Esophagus squamous epithelium (tissue), 5 donors: ENCODE data around the gene CNTF. TPM values are rescaled to one million over a fixed set of nuclear protein-coding genes. Genes with fewer than 3 reads are reported as not detected.

Experiments
- DNase-seq: peaks from one replicate; lab custom pipeline; 2025; lab: John Stamatoyannopoulos, UW
- H3K27ac ChIP-seq, 4 donors: fragments of 200-600 bp; sonication (generic); one replicate each; pipeline ENCODE4 v1.5.1; 2016 to 2019; ENCODE audit warnings: mild to moderate bottlenecking in 1 of 4
- H3K27me3 ChIP-seq, 4 donors: fragments of 200-600 bp; sonication (generic); 1 replicate in 3 of 4; 2 replicates in 1 of 4; pipeline versions ENCODE4 v1.5.1 to v1.6.0; 2017 to 2021; ENCODE audit warnings: antibody characterized with exemption in 1 of 4
- H3K36me3 ChIP-seq, 3 donors: fragments of 200-600 bp; sonication (generic); one replicate each; pipeline ENCODE4 v1.5.1; 2016 to 2019
- H3K4me1 ChIP-seq, 3 donors: fragments of 200-600 bp; sonication (generic); one replicate each; pipeline ENCODE4 v1.5.1; 2017 to 2019
- H3K4me3 ChIP-seq, 4 donors: fragments of 200-600 bp; sonication (generic); 1 replicate in 3 of 4; 2 replicates in 1 of 4; pipeline ENCODE4 v1.5.1; 2016 to 2019; ENCODE audit warnings: mild to moderate bottlenecking in 2 of 4, moderate library complexity in 1 of 4
- H3K9me3 ChIP-seq, 3 donors: fragments of 200-600 bp; sonication (generic); one replicate each; pipeline ENCODE4 v1.5.1; 2016 to 2019
- POLR2A ChIP-seq, 4 donors: fragments of 450-650 bp; IDR thresholded peaks; one replicate each; pipeline ENCODE4 v1.6.1; 2017; ENCODE audit warnings: antibody characterized with exemption in 4 of 4, mild to moderate bottlenecking in 4 of 4, moderate library complexity in 3 of 4
- WGBS, 2 donors: methylation state at CpG; one replicate each; pipeline ENCODE4 v1.1.5; 2018; 5-methylcytosine and 5-hydroxymethylcytosine counted together
- intact Hi-C: fragments of 100-400 bp; cut with DNase I; formaldehyde crosslinking; loops from one replicate; pipeline ENCODE4 v1.15.0; 2022
- total RNA-seq, 4 donors: library from RNA; depleted of rRNA; stranded (reverse); fragments of >200 nt; gene quantifications; one replicate each; pipeline ENCODE4 v1.1.0, GENCODE V29; 2016
- TF ChIP-seq, protein P1 (sequence below), 6 experiments: fragments of 450-650 bp in 4 of 6; fragments of 200-600 bp in 2 of 6; sonication (generic) in 2 of 6; IDR thresholded peaks; one replicate each; pipeline ENCODE4 v1.5.1; 2016 to 2019; ENCODE audit warnings: antibody characterized with exemption in 6 of 6, mild to moderate bottlenecking in 4 of 6, moderate library complexity in 4 of 6
- donor health status: DM: yes; HTN: yes; CAD: no.

CNTF gene
- total RNA-seq, 4 donors from 2014 or later: 0.53 to 3.2 (median 1.2) TPM

DNA sequence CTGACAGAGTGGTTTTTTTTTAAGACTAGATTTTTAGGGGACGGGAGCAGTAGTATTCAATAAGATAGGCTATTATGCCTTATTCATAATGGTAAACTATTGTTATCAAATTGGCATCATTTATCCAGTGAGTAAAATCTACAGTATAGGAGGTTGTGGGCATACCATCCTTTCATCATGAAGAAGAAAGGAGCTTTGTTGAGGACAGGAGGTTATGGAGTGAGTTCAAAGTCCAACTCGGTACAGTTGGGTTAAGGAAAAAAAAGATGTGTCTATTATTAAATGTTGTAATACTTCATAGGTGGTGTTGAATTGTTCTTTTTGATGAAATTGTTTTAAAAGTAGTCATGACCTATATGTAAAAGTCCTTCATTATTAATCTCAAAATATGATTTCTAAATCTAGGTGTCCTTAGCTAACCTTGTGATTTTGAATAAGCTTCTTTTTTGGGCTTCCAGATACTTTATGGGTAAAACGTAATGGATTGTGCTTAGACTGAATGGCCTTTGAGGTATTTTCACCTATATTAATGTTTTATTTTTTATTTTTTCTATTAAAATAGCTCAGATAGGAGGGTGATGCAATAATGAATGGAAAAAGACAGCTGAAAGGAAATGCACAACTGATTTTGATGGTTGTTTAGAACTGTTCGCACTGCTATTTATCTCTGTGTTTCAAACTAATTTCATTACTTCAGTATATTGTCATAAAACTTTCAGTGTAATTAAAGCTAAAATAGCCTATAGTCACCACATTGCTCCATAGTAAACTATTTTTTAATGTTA is 15.3 kb upstream of the CNTF start:
- Histone ChIP-seq H3K27me3 (no peaks in the 10 kb centered on the region), H3K36me3 (peaks cover 6 to 26% (median 8%) of the 10 kb centered on the region in 3 donors), H3K4me1 (peaks cover 0 to 6% (median 0%) of the 10 kb centered on the region in 3 donors), H3K9me3 (no peaks in the 10 kb centered on the region), H3K27ac (no peak overlapping the region), H3K4me3 (no peak overlapping the region)
- no peak for DNase-seq
- 85 to 89% methylated on average over 4 of the region's 4 CpGs for WGBS, 2 donors
- TF ChIP-seq, protein P1, sequence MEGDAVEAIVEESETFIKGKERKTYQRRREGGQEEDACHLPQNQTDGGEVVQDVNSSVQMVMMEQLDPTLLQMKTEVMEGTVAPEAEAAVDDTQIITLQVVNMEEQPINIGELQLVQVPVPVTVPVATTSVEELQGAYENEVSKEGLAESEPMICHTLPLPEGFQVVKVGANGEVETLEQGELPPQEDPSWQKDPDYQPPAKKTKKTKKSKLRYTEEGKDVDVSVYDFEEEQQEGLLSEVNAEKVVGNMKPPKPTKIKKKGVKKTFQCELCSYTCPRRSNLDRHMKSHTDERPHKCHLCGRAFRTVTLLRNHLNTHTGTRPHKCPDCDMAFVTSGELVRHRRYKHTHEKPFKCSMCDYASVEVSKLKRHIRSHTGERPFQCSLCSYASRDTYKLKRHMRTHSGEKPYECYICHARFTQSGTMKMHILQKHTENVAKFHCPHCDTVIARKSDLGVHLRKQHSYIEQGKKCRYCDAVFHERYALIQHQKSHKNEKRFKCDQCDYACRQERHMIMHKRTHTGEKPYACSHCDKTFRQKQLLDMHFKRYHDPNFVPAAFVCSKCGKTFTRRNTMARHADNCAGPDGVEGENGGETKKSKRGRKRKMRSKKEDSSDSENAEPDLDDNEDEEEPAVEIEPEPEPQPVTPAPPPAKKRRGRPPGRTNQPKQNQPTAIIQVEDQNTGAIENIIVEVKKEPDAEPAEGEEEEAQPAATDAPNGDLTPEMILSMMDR (IDR thresholded peaks at IDR 0.05): no peak
- TF ChIP-seq POLR2A (IDR thresholded peaks at IDR 0.05): no peak
- intact Hi-C loops: no loop called here

DNA sequence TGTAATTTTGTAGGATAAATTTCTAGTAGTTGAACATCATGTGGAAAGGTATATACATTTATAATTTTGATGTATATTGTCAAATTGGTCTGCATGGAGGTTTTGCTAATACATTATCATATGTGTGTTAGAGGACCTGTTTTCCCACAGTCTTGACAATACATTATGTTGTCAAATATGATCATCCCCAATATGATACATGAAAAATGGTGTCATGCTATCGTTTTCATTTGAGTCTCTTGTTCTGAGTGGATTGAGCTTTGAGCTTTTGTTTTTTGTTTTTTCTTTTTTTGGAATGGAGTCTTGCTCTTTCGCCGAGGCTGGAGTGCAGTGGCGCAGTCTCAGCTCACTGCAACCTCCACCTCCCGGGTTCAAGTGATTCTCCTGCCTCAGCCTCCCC is 14.1 kb upstream of the CNTF start:
- intact Hi-C loops: no loop called here
- H3K27me3 ChIP-seq: no peaks in the 10 kb centered on the region
- no peak for DNase-seq
- 80 to 91% methylated on average over 4 to 5 of the region's 5 CpGs for WGBS, 2 donors
- TF ChIP-seq, protein P1 (IDR thresholded peaks at IDR 0.05): no peak
- TF ChIP-seq POLR2A (IDR thresholded peaks at IDR 0.05): no peak
- H3K9me3 ChIP-seq: no peaks in the 10 kb centered on the region
- H3K27ac ChIP-seq: no peak overlapping the region
- H3K4me1 ChIP-seq: peaks cover 0 to 6% (median 0%) of the 10 kb centered on the region in 3 donors
- peaks cover 8 to 38% (median 14%) of the 10 kb centered on the region in 3 donors for H3K36me3 ChIP-seq
- no peak overlapping the region for H3K4me3 ChIP-seq

- no peak overlapping the region for H3K27ac ChIP-seq
- no peak for DNase-seq
- no peak for TF ChIP-seq POLR2A (IDR thresholded peaks at IDR 0.05)
- TF ChIP-seq, protein P1 (IDR thresholded peaks at IDR 0.05): no peak
- H3K9me3 ChIP-seq: no peaks in the 10 kb centered on the region
- intact Hi-C loops: no loop called here
- no peaks in the 10 kb centered on the region for H3K27me3 ChIP-seq
- H3K36me3 ChIP-seq: peaks cover 8 to 52% (median 28%) of the 10 kb centered on the region in 3 donors
- H3K4me3 ChIP-seq: no peak overlapping the region
- WGBS, 2 donors: 70 to 87% methylated on average over 8 of the region's 8 CpGs
- peaks cover 0 to 6% (median 0%) of the 10 kb centered on the region in 3 donors for H3K4me1 ChIP-seq
These were observed 12.7 kb upstream of the CNTF start for GRCh38 chr11:58609723-58610122.

DNA sequence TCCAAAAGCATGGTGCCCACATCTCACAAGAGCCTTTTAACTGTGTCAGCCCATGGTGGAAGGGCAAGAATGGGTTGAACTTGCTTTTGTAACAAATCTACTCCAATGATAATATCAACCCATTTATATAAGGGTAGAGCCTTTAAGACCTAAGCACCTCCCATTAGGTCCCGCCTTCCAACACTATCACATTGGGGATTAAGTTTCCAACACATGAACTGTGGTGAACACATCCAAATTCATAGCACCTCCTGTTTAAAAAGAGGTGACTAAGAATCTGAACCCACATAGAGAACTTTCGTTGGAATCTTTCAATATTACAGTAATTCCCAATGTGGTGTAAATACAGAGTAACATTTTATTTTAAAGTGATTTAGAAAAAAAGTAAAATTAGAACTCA is 9.2 kb upstream of the CNTF start:
- Histone ChIP-seq H3K9me3 (no peaks in the 10 kb centered on the region), H3K36me3 (peaks cover 20 to 87% (median 38%) of the 10 kb centered on the region in 3 donors), H3K27me3 (no peaks in the 10 kb centered on the region), H3K4me1 (peaks cover 0 to 18% (median 0%) of the 10 kb centered on the region in 3 donors), H3K27ac (no peak overlapping the region), H3K4me3 (no peak overlapping the region)
- no peak for DNase-seq
- WGBS, 2 donors: 77 to 92% methylated on average over 2 of the region's 2 CpGs
- no peak for TF ChIP-seq POLR2A (IDR thresholded peaks at IDR 0.05)
- TF ChIP-seq, protein P1 (IDR thresholded peaks at IDR 0.05): no peak
- intact Hi-C loops: no loop called here

GRCh38 chr11:58615559-58615958 is 6.9 kb upstream of the CNTF start:
- H3K36me3 ChIP-seq: peaks cover 20 to 100% (median 38%) of the 10 kb centered on the region in 3 donors
- 94 to 100% methylated on average over 1 of the region's 1 CpG for whole genome bisulfite sequencing, 2 donors

More at GRCh38 chr11:58615559-58615958, 6.9 kb upstream of the CNTF start:
- intact Hi-C loops: no loop called here
- Histone ChIP-seq H3K27me3 (no peaks in the 10 kb centered on the region), H3K27ac (no peak overlapping the region), H3K4me3 (no peak overlapping the region), H3K4me1 (peaks cover 0 to 18% (median 0%) of the 10 kb centered on the region in 3 donors), H3K9me3 (no peaks in the 10 kb centered on the region)
- TF ChIP-seq POLR2A (IDR thresholded peaks at IDR 0.05): no peak
- TF ChIP-seq, protein P1 (IDR thresholded peaks at IDR 0.05): no peak
- no peak for DNase-seq
